Right renal pelvis (tissue), 4 donors: ENCODE data around the gene SPDYE2. TPM values are rescaled to one million over a fixed set of nuclear protein-coding genes. Genes with fewer than 3 reads are reported as not detected.
"Not testable (repeated sequence)": the region's sequence is repeated elsewhere in the genome, so short reads cannot be mapped to it uniquely, and the experiment has no call there.

Experiments used
- DNase-seq, 4 donors: peaks; one replicate each; pipeline ENCODE4 v3.0.0-alpha.2; 2013; ENCODE audit warnings: low read depth in 4 of 4, low spot score in 3 of 4, missing footprints in 1 of 4
- polyA plus RNA-seq, 4 donors: library from polyadenylated mRNA; unstranded; fragments of 120-200 nt; gene quantifications; one replicate each; pipeline ENCODE4 v1.2.1, GENCODE V29; 2013; ENCODE audit not compliant: insufficient read length in 4 of 4

The SPDYE2 gene
- polyA plus RNA-seq: 1 to 10 TPM; 1.6 to 3.4 (median 2.4) TPM

GRCh38 chr7:102550808-102551422 is at the start of gene SPDYE2:
Gene SPDYE2 (plus strand): TSS chr7:102551226. CDS start chr7:102553256, 2,030 bp downstream.
- not testable (repeated sequence) for DNase-seq

GRCh38 chr7:102503141-102503540 is 47.9 kb upstream of the SPDYE2 start:
- not testable (repeated sequence) for DNase-seq

GRCh38 chr7:102505298-102506185 is 45.5 kb upstream of the SPDYE2 start:
- not testable (repeated sequence) for DNase-seq

- DNase-seq: not testable (repeated sequence)
Observed at GRCh38 chr7:102507410-102508088, 43.5 kb upstream of the SPDYE2 start.

GRCh38 chr7:102510575-102510974 is 40.5 kb upstream of the SPDYE2 start:
- not testable (repeated sequence) for DNase-seq

- DNase-seq: not testable (repeated sequence)
Observed at GRCh38 chr7:102511860-102512522, 39.0 kb upstream of the SPDYE2 start.

- DNase-seq: peak; percentile 62 to 93 (median 88)
Observed at GRCh38 chr7:102512642-102513221, 38.3 kb upstream of the SPDYE2 start.

GRCh38 chr7:102514881-102515721 is 35.9 kb upstream of the SPDYE2 start:
- DNase-seq: not testable (repeated sequence)

GRCh38 chr7:102515889-102516288 is 35.1 kb upstream of the SPDYE2 start:
- DNase-seq: not testable (repeated sequence)

- not testable (repeated sequence) for DNase-seq
Observed at GRCh38 chr7:102516951-102517350, 34.1 kb upstream of the SPDYE2 start.

GRCh38 chr7:102517550-102518147 is 33.4 kb upstream of the SPDYE2 start, which contains the start of gene RASA4B:
Gene RASA4B (minus strand): TSS chr7:102517777. CDS start chr7:102517710, 67 bp downstream.
- not testable (repeated sequence) for DNase-seq

- DNase-seq: not testable (repeated sequence)
Observed at GRCh38 chr7:102520797-102521196, 30.2 kb upstream of the SPDYE2 start.

- DNase-seq: not testable (repeated sequence)
Observed at GRCh38 chr7:102524803-102525202, 26.2 kb upstream of the SPDYE2 start.

- DNase-seq: not testable (repeated sequence)
Observed at GRCh38 chr7:102527182-102527581, 23.8 kb upstream of the SPDYE2 start.

GRCh38 chr7:102527822-102528793 is 22.9 kb upstream of the SPDYE2 start:
- not testable (repeated sequence) for DNase-seq

GRCh38 chr7:102531583-102531982 is 19.4 kb upstream of the SPDYE2 start:
- not testable (repeated sequence) for DNase-seq

GRCh38 chr7:102532127-102532526 is 18.9 kb upstream of the SPDYE2 start:
- DNase-seq: not testable (repeated sequence)
